Measurements from ENCODE around the gene NFXL1.

GRCh38 chr4:47842985-47843384 is 71.4 kb downstream of the NFXL1 start:
- TF ChIP-seq GATA3 (IDR thresholded peaks at IDR 0.05; ENCODE audit: low read depth, low read length) (no peak), GATA2 (IDR thresholded peaks at IDR 0.05; ENCODE audit: low read depth, low read length) (no peak)
